ENCODE measurements around the gene NAPG. TPM values are rescaled to one million over a fixed set of nuclear protein-coding genes. Genes with fewer than 3 reads are reported as not detected.

NAPG gene
- total and polyA plus RNA-seq, 4 donors, result 8.1 to 23.0 (median 14.6) TPM

GRCh38 chr18:10482985-10483949 is 42.6 kb upstream of the NAPG start:
- Histone ChIP-seq H3K9ac (ENCODE audit: low read depth in 1 of 2, low read length in 2 of 2) (no peak overlapping the region), H3K27ac (ENCODE audit: low read depth in 1 of 2, low read length in 2 of 2) (no peak overlapping the region), H3K4me3 (ENCODE audit: low read depth in 1 of 3, low read length in 3 of 3) (no peak overlapping the region), H3K4me1 (ENCODE audit: control insufficient read depth in 4 of 4, insufficient read depth in 4 of 4, low read length in 3 of 4) (no peaks in the 10 kb centered on the region), H3K36me3 (ENCODE audit: control insufficient read depth in 4 of 4, insufficient read depth in 3 of 4, low read depth in 1 of 4, low read length in 3 of 4) (no peaks in the 10 kb centered on the region), H3K27me3 (ENCODE audit: control insufficient read depth in 4 of 4, insufficient read depth in 4 of 4, low read length in 3 of 4) (no peaks in the 10 kb centered on the region), H3K9me3 (ENCODE audit: control insufficient read depth in 4 of 4, low read length in 3 of 4) (no peaks in the 10 kb centered on the region)
- DNase-seq (ENCODE audit: low spot score), result no peak
- 76% methylated on average over 20 of the region's 20 CpGs for WGBS
- no peak for TF ChIP-seq CTCF (IDR thresholded peaks at IDR 0.05; ENCODE audit: low read depth, low read length, missing input control)
- no peak for TF ChIP-seq RXRA (IDR thresholded peaks at IDR 0.05)
- no peak for TF ChIP-seq SP1 (IDR thresholded peaks at IDR 0.05)
- TF ChIP-seq ATF3 (IDR thresholded peaks at IDR 0.05), result no peak
- TF ChIP-seq GABPA (IDR thresholded peaks at IDR 0.05 in 1 of 2, conservative IDR thresholded peaks at IDR 0.05 in 1 of 2), result no peak

GRCh38 chr18:10485475-10485874 is 40.4 kb upstream of the NAPG start:
- Histone ChIP-seq H3K4me1 (ENCODE audit: control insufficient read depth in 4 of 4, insufficient read depth in 4 of 4, low read length in 3 of 4) (no peaks in the 10 kb centered on the region), H3K9me3 (ENCODE audit: control insufficient read depth in 4 of 4, low read length in 3 of 4) (no peaks in the 10 kb centered on the region), H3K27ac (ENCODE audit: low read depth in 1 of 2, low read length in 2 of 2) (no peak overlapping the region), H3K27me3 (ENCODE audit: control insufficient read depth in 4 of 4, insufficient read depth in 4 of 4, low read length in 3 of 4) (no peaks in the 10 kb centered on the region), H3K9ac (ENCODE audit: low read depth in 1 of 2, low read length in 2 of 2) (no peak overlapping the region), H3K36me3 (ENCODE audit: control insufficient read depth in 4 of 4, insufficient read depth in 3 of 4, low read depth in 1 of 4, low read length in 3 of 4) (no peaks in the 10 kb centered on the region), H3K4me3 (ENCODE audit: low read depth in 1 of 3, low read length in 3 of 3) (no peak overlapping the region)
- whole genome bisulfite sequencing, result 95% methylated on average over 20 of the region's 20 CpGs
- TF ChIP-seq TAF1 (conservative IDR thresholded peaks at IDR 0.05) (no peak), RAD21 (IDR thresholded peaks at IDR 0.05) (no peak), SP1 (IDR thresholded peaks at IDR 0.05) (no peak), MAX (IDR thresholded peaks at IDR 0.05) (no peak), GABPA (IDR thresholded peaks at IDR 0.05 in 1 of 2, conservative IDR thresholded peaks at IDR 0.05 in 1 of 2) (no peak), EGR1 (IDR thresholded peaks at IDR 0.05; ENCODE audit: low read depth in 2 of 2) (no peak), ZBTB33 (IDR thresholded peaks at IDR 0.05) (no peak), JUND (IDR thresholded peaks at IDR 0.05) (no peak), FOXA1 (IDR thresholded peaks at IDR 0.05) (no peak), FOXA2 (IDR thresholded peaks at IDR 0.05) (no peak), HNF4A (conservative IDR thresholded peaks at IDR 0.05) (no peak), RXRA (IDR thresholded peaks at IDR 0.05) (no peak)
- DNase-seq (ENCODE audit: low spot score), result no peak
